SK-N-SH (cell line): ENCODE results near the gene IDE. TPM values are rescaled to one million over a fixed set of nuclear protein-coding genes. Genes with fewer than 3 reads are reported as not detected.
A peak's percentile ranks its signal among the peaks of the same experiment; 100 is the strongest.

ENCODE experiments used
- CTCF ChIA-PET: fragments of 300-600, 350-600 bp; formaldehyde crosslinking; extraction: SDS; loops from one replicate; lab custom pipeline; 2021; lab: Yijun Ruan, JAX
- POLR2A ChIA-PET: fragments of 350-600 bp; sonication (Branson Sonifier 250); formaldehyde crosslinking; extraction: SDS; loops from one replicate; lab custom pipeline; 2020; ENCODE audit warnings: antibody characterized with exemption, inconsistent platforms; lab: Yijun Ruan, JAX
- DNase-seq: peaks from one replicate; pipeline ENCODE4 v3.0.0; 2012
- H2AFZ ChIP-seq: fragments of 200-600 bp; sonication (generic); 2 replicates; pipeline ENCODE4 v1.8.1; 2016; ENCODE audit warnings: antibody characterized with exemption, mild to moderate bottlenecking, low read depth
- H3F3A ChIP-seq: fragments of 200-600 bp; sonication (generic); replicated peaks from 2 replicates; pipeline ENCODE3; 2016; ENCODE audit warnings: antibody characterized with exemption, mild to moderate bottlenecking; ENCODE audit not compliant: insufficient read depth
- H3K27ac ChIP-seq, 2 experiments: fragments of 200-500 bp in 1 of 2; fragments of 200-600 bp in 1 of 2; sonication (Bioruptor generic) in 1 of 2; sonication (generic), shearing (Covaris generic) in 1 of 2; 2 replicates each; pipeline versions ENCODE4 v1.5.1 to v1.6.1; 2014 to 2016; ENCODE audit warnings: low read depth in 2 of 2, inconsistent platforms in 1 of 2, low read length in 1 of 2, mild to moderate bottlenecking in 1 of 2, mixed read lengths in 1 of 2
- H3K27me3 ChIP-seq: fragments of 200-600 bp; sonication (generic), shearing (Covaris generic); 2 replicates; pipeline ENCODE4 v1.6.1; 2016; ENCODE audit warnings: mixed run types; ENCODE audit not compliant: insufficient read depth
- H3K36me3 ChIP-seq, 2 experiments: fragments of 200-500 bp in 1 of 2; fragments of 200-600 bp in 1 of 2; sonication (Bioruptor generic) in 1 of 2; sonication (generic) in 1 of 2; replicated peaks in 1 of 2; 2 replicates each; pipeline versions ENCODE3 to v1.5.1; 2014 to 2016; ENCODE audit warnings: low read length in 1 of 2, mild to moderate bottlenecking in 1 of 2; ENCODE audit not compliant: insufficient read depth in 2 of 2, control insufficient read depth in 1 of 2
- H3K4me1 ChIP-seq, 2 experiments: fragments of 200-500 bp in 1 of 2; fragments of 200-600 bp in 1 of 2; sonication (Bioruptor generic) in 1 of 2; sonication (generic), shearing (Covaris generic) in 1 of 2; 2 replicates each; pipeline versions ENCODE4 v1.5.1 to v1.6.1; 2014 to 2016; ENCODE audit warnings: low read depth in 1 of 2, low read length in 1 of 2, mixed run types in 1 of 2; ENCODE audit not compliant: insufficient read depth in 2 of 2, control insufficient read depth in 1 of 2
- H3K4me2 ChIP-seq: fragments of 200-600 bp; sonication (generic), shearing (Covaris generic); 2 replicates; pipeline ENCODE4 v1.6.1; 2017; ENCODE audit warnings: mixed run types
- H3K4me3 ChIP-seq, 2 experiments: fragments of 200-500 bp in 1 of 2; fragments of 200-600 bp in 1 of 2; sonication (Bioruptor generic) in 1 of 2; sonication (generic), shearing (Covaris generic) in 1 of 2; 2 replicates each; pipeline versions ENCODE4 v1.5.1 to v1.8.1; 2014 to 2016; ENCODE audit warnings: low read depth in 2 of 2, inconsistent platforms in 1 of 2, low read length in 1 of 2, mild to moderate bottlenecking in 1 of 2, mixed read lengths in 1 of 2, moderate library complexity in 1 of 2
- H3K79me2 ChIP-seq: fragments of 200-600 bp; sonication (generic); 2 replicates; pipeline ENCODE4 v1.8.1; 2017; ENCODE audit warnings: mild to moderate bottlenecking; ENCODE audit not compliant: insufficient read depth
- H3K9ac ChIP-seq: fragments of 200-600 bp; sonication (generic); 2 replicates; pipeline ENCODE4 v1.6.1; 2017; ENCODE audit warnings: mixed run types
- H3K9me2 ChIP-seq: fragments of 200-600 bp; sonication (generic); 2 replicates; pipeline ENCODE4 v1.6.1; 2017; ENCODE audit warnings: mixed run types
- H3K9me3 ChIP-seq: fragments of 200-600 bp; sonication (generic); 2 replicates; pipeline ENCODE4 v1.6.1; 2017; ENCODE audit warnings: mixed run types, mild to moderate bottlenecking, moderate library complexity
- H4K20me1 ChIP-seq: fragments of 200-600 bp; sonication (generic); 2 replicates; pipeline ENCODE4 v1.6.1; 2017; ENCODE audit warnings: mild to moderate bottlenecking, mixed run types; ENCODE audit not compliant: insufficient read depth
- MXI1 ChIP-seq: IDR thresholded peaks from 2 replicates; pipeline ENCODE4 v1.6.1; 2012; ENCODE audit warnings: mild to moderate bottlenecking, low read depth, low read length, improper control_type of control experiment
- PBX3 ChIP-seq: IDR thresholded peaks from 2 replicates; pipeline ENCODE4; 2012
- RFX5 ChIP-seq: IDR thresholded peaks from 2 replicates; pipeline ENCODE4 v1.6.1; 2012; ENCODE audit warnings: mild to moderate bottlenecking, improper control_type of control experiment, low read length
- RXRA ChIP-seq: IDR thresholded peaks from 2 replicates; pipeline ENCODE4 v1.4.0; 2012; ENCODE audit warnings: low read depth, mild to moderate bottlenecking, borderline replicate concordance
- SMC3 ChIP-seq: IDR thresholded peaks from 2 replicates; pipeline ENCODE4 v1.6.1; 2012; ENCODE audit warnings: low read depth, low read length, improper control_type of control experiment
- TCF12 ChIP-seq: IDR thresholded peaks from 2 replicates; pipeline ENCODE4 v1.4.0; 2012
- USF2 ChIP-seq: fragments of 150-350 bp; IDR thresholded peaks from 2 replicates; pipeline ENCODE4 v1.6.1; 2017; ENCODE audit warnings: antibody characterized with exemption, low read length, low read depth, borderline replicate concordance
- WGBS: methylation state at CpG from one replicate; pipeline ENCODE4 v1.1.6; 2017; ENCODE audit warnings: low lambda C conversion rate; 5-methylcytosine and 5-hydroxymethylcytosine counted together
- polyA plus RNA-seq, 3 experiments: library from polyadenylated mRNA; depleted of rRNA; stranded (reverse); fragments of >200 nt; gene quantifications; 2 replicates each; pipeline ENCODE4 v1.2.3, GENCODE V29; 2012
- TF ChIP-seq, protein P1 (sequence below): IDR thresholded peaks from 2 replicates; pipeline ENCODE4 v1.4.0; 2012; ENCODE audit warnings: low read depth, borderline replicate concordance
- TF ChIP-seq, protein P2 (sequence below): IDR thresholded peaks from 2 replicates; pipeline ENCODE4 v1.4.0; 2012; ENCODE audit warnings: low read depth
- TF ChIP-seq, protein P3 (sequence below): fragments of 200-600 bp; sonication (generic); IDR thresholded peaks from 2 replicates; pipeline ENCODE4 v1.6.1; 2017; ENCODE audit warnings: antibody characterized with exemption, mild to moderate bottlenecking, moderate library complexity

IDE gene
- polyA plus RNA-seq, 1 of the 3 experiments (the other 2 are of a cell fraction) = 9.3 TPM

GRCh38 chr10:92595505-92595904 lies 21.6 kb upstream of the IDE start:
- Histone ChIP-seq H3K4me2 (peak overlapping the region; percentile 85; the same call in 1 of the 2 replicates), H2AFZ (no peak overlapping the region; the same call in 1 of the 2 replicates), H3K36me3 (no peaks in the 10 kb centered on the region), H3K27me3 (no peaks in the 10 kb centered on the region), H3F3A (peaks cover 21% of the 10 kb centered on the region), H3K9me2 (no peaks in the 10 kb centered on the region), H3K79me2 (peaks cover 76% of the 10 kb centered on the region), H3K9me3 (no peaks in the 10 kb centered on the region), H4K20me1 (no peaks in the 10 kb centered on the region), H3K4me1 (peaks cover 0 to 7% of the 10 kb centered on the region in 2 experiments; a peak in 3 of 4 replicates), H3K9ac (no peak overlapping the region), H3K4me3 (no peak overlapping the region), H3K27ac (no peak overlapping the region)
- ChIA-PET POLR2A (no interaction called here), CTCF (interaction anchor here (2.2 kb wide), 1 partner anchor 22 kb away, joined by 10 read pairs; the partner anchor contains the start of gene IDE)
- DNase-seq = no peak
- TF ChIP-seq, protein P1, sequence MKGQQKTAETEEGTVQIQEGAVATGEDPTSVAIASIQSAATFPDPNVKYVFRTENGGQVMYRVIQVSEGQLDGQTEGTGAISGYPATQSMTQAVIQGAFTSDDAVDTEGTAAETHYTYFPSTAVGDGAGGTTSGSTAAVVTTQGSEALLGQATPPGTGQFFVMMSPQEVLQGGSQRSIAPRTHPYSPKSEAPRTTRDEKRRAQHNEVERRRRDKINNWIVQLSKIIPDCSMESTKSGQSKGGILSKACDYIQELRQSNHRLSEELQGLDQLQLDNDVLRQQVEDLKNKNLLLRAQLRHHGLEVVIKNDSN = no peak
- 98% methylated on average over 2 of the region's 2 CpGs for WGBS

DNA sequence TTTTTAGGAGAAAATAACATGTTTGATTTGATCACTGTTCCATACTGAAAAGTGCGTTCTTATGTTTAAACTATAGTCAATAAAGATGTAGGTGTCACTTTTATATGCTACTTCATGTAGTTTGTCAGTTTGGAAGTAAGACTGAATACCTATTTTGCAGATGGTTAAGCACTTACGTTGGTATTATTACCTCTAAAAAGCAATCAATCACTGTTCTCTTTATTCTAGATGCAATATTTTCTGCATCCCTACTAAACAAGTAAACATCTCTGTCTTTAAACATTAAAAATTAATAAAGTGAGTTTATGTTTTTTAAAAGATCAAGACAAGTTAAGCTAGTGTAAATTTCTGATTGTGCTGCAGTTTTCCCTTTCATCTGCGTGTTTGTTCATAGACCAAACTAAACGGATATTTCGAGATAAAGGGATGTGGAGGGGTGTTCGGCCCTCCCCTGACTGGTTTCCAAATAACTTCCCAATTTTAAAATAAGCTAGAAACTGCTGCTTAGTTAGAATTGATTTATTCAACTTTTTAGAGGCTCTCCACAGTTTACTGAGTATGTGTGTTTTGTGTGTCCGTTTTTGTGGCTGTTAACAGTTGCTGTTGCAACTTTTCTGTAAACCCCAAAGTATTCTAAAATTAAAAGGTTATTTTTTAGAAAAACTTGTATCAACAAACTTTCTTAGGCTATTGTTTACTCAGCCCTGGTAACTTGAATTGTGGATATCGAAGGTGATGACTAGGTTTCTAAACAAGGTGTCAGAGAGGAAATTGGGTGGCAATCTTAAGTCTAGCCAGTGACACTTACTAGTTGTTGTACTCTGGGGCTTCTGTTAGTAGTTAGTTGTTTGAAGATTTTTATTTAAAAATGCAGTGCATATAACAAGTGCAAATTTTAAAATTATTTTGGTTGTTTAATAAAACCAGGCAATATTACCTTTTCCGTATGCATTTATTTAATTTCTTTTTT lies 20.0 kb upstream of the IDE start:
- Histone ChIP-seq H3K36me3 (no peaks in the 10 kb centered on the region), H3K79me2 (peaks cover 60% of the 10 kb centered on the region), H3K4me1 (peaks cover 0 to 7% of the 10 kb centered on the region in 2 experiments; a peak in 3 of 4 replicates), H3K9me3 (no peaks in the 10 kb centered on the region), H3F3A (peaks cover 21% of the 10 kb centered on the region), H3K27ac (peak overlapping the region; percentile 76 to 86), H3K27me3 (no peaks in the 10 kb centered on the region), H3K4me2 (peak overlapping the region; percentile 85), H2AFZ (peak overlapping the region; percentile 88), H3K4me3 (peak overlapping the region; percentile 75 to 87), H3K9me2 (no peaks in the 10 kb centered on the region), H3K9ac (peak overlapping the region; percentile 82), H4K20me1 (no peaks in the 10 kb centered on the region)
- 2% methylated on average over 9 of the region's 9 CpGs for WGBS
- no peak for TF ChIP-seq TCF12
- no peak for TF ChIP-seq PBX3
- TF ChIP-seq, protein P2, sequence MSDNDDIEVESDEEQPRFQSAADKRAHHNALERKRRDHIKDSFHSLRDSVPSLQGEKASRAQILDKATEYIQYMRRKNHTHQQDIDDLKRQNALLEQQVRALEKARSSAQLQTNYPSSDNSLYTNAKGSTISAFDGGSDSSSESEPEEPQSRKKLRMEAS = no peak
- TF ChIP-seq, protein P1 = no peak
- no peak for TF ChIP-seq MXI1
- no peak for TF ChIP-seq USF2
- TF ChIP-seq, protein P3, sequence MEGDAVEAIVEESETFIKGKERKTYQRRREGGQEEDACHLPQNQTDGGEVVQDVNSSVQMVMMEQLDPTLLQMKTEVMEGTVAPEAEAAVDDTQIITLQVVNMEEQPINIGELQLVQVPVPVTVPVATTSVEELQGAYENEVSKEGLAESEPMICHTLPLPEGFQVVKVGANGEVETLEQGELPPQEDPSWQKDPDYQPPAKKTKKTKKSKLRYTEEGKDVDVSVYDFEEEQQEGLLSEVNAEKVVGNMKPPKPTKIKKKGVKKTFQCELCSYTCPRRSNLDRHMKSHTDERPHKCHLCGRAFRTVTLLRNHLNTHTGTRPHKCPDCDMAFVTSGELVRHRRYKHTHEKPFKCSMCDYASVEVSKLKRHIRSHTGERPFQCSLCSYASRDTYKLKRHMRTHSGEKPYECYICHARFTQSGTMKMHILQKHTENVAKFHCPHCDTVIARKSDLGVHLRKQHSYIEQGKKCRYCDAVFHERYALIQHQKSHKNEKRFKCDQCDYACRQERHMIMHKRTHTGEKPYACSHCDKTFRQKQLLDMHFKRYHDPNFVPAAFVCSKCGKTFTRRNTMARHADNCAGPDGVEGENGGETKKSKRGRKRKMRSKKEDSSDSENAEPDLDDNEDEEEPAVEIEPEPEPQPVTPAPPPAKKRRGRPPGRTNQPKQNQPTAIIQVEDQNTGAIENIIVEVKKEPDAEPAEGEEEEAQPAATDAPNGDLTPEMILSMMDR = no peak
- TF ChIP-seq SMC3 = no peak
- TF ChIP-seq RFX5 = no peak
- TF ChIP-seq RXRA = no peak
- no peak for DNase-seq
- CTCF ChIA-PET = interaction anchor here (2.2 kb wide), 1 partner anchor 20 kb away, joined by 10 read pairs; the partner anchor contains the start of gene IDE
- POLR2A ChIA-PET = no interaction called here
